Measurements from ENCODE around the gene PRR12. TPM values are rescaled to one million over a fixed set of nuclear protein-coding genes. Genes with fewer than 3 reads are reported as not detected.

Gene PRR12
- total RNA-seq, 1 donor from 2014 or later = 0.79 TPM

- peaks cover 34% of the 10 kb centered on the region for H3K36me3 ChIP-seq (ENCODE audit: control insufficient read depth, insufficient read depth, low read length)
Observed at GRCh38 chr19:49651029-49651819, 60.2 kb downstream of the PRR12 start.

GRCh38 chr19:49651820-49652550 is 61.0 kb downstream of the PRR12 start:
- TF ChIP-seq CTCF (IDR thresholded peaks at IDR 0.05; ENCODE audit: insufficient read depth, low read length, severe bottlenecking) = no peak
- no peaks in the 10 kb centered on the region for H3K27me3 ChIP-seq (ENCODE audit: control insufficient read depth, insufficient read depth, low read length)

More at GRCh38 chr19:49651029-49651819, 60.2 kb downstream of the PRR12 start:
- FAIRE-seq (no peak), DNase-seq (ENCODE audit: low read depth) (no peak)
- no peak for TF ChIP-seq CTCF (IDR thresholded peaks at IDR 0.05; ENCODE audit: insufficient read depth, low read length, severe bottlenecking)
- Histone ChIP-seq H3K27me3 (ENCODE audit: control insufficient read depth, insufficient read depth, low read length) (no peaks in the 10 kb centered on the region), H3K4me3 (ENCODE audit: low read depth, low read length) (no peak overlapping the region)

GRCh38 chr19:49652551-49653465 is 61.8 kb downstream of the PRR12 start:
- Histone ChIP-seq H3K4me3 (ENCODE audit: low read depth, low read length) (no peak overlapping the region), H3K27me3 (ENCODE audit: control insufficient read depth, insufficient read depth, low read length) (no peaks in the 10 kb centered on the region), H3K36me3 (ENCODE audit: control insufficient read depth, insufficient read depth, low read length) (peaks cover 38% of the 10 kb centered on the region)
- no peak for TF ChIP-seq CTCF (IDR thresholded peaks at IDR 0.05; ENCODE audit: insufficient read depth, low read length, severe bottlenecking)
- no peak for FAIRE-seq
- DNase-seq (ENCODE audit: low read depth) = no peak

More at GRCh38 chr19:49651820-49652550, 61.0 kb downstream of the PRR12 start:
- FAIRE-seq (no peak), DNase-seq (ENCODE audit: low read depth) (no peak)
- Histone ChIP-seq H3K4me3 (ENCODE audit: low read depth, low read length) (no peak overlapping the region), H3K36me3 (ENCODE audit: control insufficient read depth, insufficient read depth, low read length) (peaks cover 34% of the 10 kb centered on the region)

GRCh38 chr19:49653466-49653806 is 62.5 kb downstream of the PRR12 start:
- H3K4me3 ChIP-seq (ENCODE audit: low read depth, low read length) = no peak overlapping the region
- H3K36me3 ChIP-seq (ENCODE audit: control insufficient read depth, insufficient read depth, low read length) = peaks cover 41% of the 10 kb centered on the region
- no peaks in the 10 kb centered on the region for H3K27me3 ChIP-seq (ENCODE audit: control insufficient read depth, insufficient read depth, low read length)
- TF ChIP-seq CTCF (IDR thresholded peaks at IDR 0.05; ENCODE audit: insufficient read depth, low read length, severe bottlenecking) = no peak
- DNase-seq (ENCODE audit: low read depth) (no peak), FAIRE-seq (no peak)

GRCh38 chr19:49654581-49654980 is 63.6 kb downstream of the PRR12 start:
- no peak overlapping the region for H3K4me3 ChIP-seq (ENCODE audit: low read depth, low read length)
- H3K27me3 ChIP-seq (ENCODE audit: control insufficient read depth, insufficient read depth, low read length) = no peaks in the 10 kb centered on the region
- peaks cover 48% of the 10 kb centered on the region for H3K36me3 ChIP-seq (ENCODE audit: control insufficient read depth, insufficient read depth, low read length)
- no peak for DNase-seq (ENCODE audit: low read depth)
- FAIRE-seq = no peak
- no peak for TF ChIP-seq CTCF (IDR thresholded peaks at IDR 0.05; ENCODE audit: insufficient read depth, low read length, severe bottlenecking)
